Esophagus muscularis mucosa (tissue), 4 donors: ENCODE measurements around the gene YWHAH.

Experiments used
- EP300 ChIP-seq: sonication (generic); formaldehyde crosslinking; IDR thresholded peaks from one replicate; pipeline ENCODE4 v1.6.1; 2017; ENCODE audit warnings: antibody characterized with exemption
- POLR2A ChIP-seq: fragments of 450-650 bp; IDR thresholded peaks from one replicate; pipeline ENCODE4 v1.6.1; 2017; ENCODE audit warnings: antibody characterized with exemption, moderate library complexity, mild to moderate bottlenecking, low read depth
- TF ChIP-seq, protein P1 (sequence below), 3 experiments: fragments of 200-600 bp in 2 of 3; fragments of 450-650 bp in 1 of 3; sonication (generic) in 2 of 3; IDR thresholded peaks; one replicate each; pipeline ENCODE4 v1.5.1; 2017 to 2019; ENCODE audit warnings: antibody characterized with exemption in 3 of 3, mild to moderate bottlenecking in 2 of 3, moderate library complexity in 1 of 3

DNA sequence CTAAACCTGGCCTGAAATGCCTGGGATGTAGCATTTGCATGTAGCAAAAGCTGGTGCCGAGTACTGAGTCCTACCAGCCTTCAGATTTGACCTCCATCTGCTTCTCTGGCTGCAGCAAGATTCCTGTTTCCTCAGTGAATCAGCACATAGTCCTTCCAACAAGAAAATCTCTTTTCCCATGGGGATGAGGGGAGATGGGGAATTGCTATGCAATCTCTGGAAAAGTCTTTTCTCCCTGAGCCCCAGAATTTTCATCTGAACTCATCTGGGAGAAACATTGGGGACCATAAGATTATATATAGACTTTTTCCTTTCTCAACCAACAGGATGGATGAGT is 32.0 kb upstream of the YWHAH start:
- TF ChIP-seq, protein P1, sequence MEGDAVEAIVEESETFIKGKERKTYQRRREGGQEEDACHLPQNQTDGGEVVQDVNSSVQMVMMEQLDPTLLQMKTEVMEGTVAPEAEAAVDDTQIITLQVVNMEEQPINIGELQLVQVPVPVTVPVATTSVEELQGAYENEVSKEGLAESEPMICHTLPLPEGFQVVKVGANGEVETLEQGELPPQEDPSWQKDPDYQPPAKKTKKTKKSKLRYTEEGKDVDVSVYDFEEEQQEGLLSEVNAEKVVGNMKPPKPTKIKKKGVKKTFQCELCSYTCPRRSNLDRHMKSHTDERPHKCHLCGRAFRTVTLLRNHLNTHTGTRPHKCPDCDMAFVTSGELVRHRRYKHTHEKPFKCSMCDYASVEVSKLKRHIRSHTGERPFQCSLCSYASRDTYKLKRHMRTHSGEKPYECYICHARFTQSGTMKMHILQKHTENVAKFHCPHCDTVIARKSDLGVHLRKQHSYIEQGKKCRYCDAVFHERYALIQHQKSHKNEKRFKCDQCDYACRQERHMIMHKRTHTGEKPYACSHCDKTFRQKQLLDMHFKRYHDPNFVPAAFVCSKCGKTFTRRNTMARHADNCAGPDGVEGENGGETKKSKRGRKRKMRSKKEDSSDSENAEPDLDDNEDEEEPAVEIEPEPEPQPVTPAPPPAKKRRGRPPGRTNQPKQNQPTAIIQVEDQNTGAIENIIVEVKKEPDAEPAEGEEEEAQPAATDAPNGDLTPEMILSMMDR (IDR thresholded peaks at IDR 0.05), result no peak
- no peak for TF ChIP-seq POLR2A
- no peak for TF ChIP-seq EP300
